Fibroblast of upper back skin (primary cell): Measurements from ENCODE around the gene CTSE.

Source experiments
- DNase-seq: peaks from one replicate; pipeline ENCODE4 v3.0.0-alpha.2; 2013

The CTSE gene

DNA sequence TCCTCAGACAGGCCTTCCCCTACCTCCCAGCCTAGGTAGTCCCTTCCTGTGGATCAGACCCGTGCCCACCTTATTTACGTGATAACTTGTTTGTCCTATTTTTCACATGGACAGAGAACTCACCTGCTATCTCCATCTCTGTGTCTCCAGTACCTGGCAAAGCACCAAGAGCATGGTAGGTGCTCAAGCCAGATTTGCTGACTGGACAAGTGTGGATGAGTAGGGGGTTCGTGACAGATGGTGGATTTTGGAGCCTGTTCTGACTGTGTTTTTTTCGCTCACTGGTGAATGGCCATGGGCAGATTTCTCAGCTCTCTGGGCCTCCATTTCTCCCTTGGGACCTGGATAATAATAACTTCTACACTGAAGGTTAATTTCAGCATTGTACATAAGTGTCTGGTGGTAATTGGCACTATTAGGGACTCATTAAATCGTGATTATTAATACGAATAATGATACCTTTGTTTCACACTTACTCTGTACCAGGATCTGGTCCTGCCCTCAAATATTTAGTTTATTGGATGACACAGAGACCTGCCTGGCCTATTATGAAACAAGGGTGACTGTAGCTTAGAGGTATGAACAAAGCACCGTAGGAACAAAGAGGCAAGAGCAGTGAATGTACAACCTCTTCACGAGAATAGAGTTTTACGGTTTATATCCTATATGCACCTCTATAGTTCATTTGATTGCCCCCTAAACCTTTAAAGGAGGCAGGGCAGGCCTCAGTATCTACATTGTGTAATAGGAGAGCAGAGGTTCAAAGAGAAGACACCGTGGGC lies 56.0 kb downstream of the CTSE start:
- DNase-seq: no peak

DNA sequence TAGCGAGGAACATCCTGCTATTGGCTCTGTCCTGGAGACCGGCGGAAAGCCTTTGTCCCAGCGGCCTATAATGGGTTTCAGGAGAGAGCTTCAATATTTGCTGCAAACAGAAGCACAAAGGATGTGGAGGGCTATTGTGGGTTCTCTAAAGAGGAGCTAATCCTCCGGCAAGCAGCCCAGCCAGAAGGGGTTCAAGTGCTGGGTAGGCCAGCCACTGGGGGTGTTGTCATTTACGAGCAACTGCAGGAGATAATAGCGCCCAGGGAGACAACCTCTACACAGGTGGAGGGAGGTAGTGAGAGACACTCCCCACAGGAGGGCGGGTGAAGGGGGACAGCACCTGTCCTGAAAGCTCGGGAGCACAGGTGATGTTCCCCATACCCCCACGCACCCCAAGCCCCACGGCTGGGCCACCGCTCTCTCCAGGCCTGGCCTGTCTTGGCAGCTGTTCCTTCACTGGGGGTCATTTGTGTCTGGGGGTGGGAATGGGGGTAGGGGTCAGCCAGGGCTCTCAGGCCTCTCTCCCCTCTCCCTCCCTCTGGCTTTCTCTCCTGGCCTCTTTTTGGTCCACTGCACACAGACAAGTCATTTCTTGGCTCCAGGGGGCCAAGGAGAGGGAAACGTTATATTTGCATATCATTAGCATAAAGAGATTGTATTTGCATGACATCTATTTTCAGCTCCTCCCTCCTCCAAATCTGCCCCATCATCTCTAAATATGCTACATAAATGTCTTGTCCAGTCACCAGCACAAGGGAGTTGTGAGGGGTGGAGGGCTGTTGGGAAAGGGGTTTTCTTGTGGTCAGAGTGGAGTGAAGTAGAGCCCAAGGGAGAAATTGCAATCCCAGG lies 58.4 kb downstream of the CTSE start:
- DNase-seq: no peak

DNA sequence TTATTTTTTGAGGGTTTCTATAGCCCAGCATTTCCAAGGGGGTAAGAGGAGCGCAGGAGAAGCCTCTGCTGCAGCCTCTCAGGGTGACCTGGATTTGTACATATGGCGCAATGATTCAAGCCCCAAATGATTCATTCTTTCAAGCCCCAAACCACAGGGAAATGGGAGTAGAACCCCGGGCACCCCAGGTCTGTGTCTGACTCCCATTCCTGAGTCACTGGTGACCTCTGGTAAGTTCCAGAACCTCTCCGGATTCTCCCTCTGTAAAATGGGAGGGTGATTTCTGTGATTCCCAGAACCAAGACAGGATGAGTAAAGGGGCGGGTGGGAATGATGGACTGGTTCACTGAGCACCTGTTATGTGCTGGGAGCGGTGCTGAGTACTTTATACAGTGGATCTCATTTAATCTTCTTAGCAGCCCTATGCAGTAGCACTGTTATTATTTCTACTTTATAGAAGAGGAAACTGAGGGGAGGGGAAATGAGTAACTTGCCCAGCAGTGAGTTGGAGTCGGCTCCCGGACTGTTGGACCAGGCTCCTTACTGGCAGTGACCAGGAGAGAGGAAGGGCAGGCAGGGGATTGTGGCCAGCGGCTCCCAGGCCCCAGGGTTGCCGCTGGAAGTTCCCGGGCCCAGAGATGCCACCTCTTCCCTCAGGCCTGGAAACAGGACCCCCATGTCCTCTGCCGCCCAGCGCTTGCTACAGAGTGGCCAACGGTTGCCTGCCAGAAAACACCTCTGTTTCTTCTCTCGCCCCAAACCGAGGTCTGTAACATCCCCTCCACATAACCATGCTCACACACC lies 60.1 kb downstream of the CTSE start:
- peak; percentile 85 for DNase-seq

DNA sequence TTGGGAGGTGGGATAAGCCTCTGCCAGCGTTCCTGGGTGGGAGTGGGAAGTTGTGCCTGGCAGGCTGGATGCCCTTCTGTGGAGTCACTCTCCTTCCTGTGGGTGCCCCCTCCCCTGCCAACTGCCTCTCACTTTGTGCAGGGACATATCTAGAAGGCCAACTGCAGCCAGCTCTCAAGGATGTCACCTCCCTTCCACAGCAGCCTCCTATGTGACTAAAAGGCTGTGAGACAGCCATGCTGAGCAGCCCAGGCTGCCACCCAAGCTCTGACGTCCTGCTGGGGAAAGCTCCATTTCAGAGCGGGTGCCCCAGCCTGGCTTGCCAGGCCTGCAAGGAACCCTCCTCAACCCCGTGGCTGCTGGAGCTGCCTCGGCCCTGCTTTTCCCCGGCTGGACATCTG lies 60.9 kb downstream of the CTSE start:
- no peak for DNase-seq

DNA sequence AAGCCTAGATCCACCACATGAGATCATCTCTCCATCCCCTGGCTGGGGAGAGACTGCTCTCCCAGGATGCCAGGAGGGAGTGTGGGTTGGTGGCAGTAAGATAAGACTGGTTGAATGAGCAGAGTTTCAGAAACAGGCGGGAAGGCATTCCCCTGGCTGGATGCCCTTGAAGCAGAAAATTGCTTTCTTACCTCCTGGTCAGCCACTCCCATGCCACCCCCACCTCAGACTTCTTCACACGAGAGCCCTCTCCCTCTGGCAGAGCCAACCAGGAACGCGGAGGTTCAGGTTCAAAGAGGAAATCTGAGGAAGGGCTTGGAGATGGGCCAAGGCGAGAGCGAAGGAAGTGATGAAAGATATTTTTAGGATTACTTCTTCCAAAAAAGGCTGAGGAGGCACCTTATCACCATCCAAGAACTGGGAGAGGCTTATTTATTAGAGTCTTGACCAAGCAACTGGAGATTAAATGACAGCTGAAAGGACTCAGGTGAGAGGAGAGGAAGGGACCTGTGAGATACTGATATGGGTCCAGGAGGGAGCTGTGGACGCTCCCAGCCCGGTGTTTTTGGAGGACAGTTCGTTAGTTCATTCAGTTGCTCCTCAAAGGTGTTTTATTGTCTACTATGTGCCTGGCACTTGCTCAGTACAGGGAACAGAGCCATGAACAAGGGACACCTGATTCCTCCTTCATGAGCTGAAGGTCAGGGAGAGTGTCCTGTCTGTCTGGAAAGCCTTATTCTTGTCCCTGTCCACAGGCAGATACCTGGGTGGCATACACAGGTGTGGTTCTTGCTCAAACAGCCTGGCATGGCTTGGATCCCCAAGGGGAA lies 61.5 kb downstream of the CTSE start:
- peak; percentile 68 for DNase-seq

DNA sequence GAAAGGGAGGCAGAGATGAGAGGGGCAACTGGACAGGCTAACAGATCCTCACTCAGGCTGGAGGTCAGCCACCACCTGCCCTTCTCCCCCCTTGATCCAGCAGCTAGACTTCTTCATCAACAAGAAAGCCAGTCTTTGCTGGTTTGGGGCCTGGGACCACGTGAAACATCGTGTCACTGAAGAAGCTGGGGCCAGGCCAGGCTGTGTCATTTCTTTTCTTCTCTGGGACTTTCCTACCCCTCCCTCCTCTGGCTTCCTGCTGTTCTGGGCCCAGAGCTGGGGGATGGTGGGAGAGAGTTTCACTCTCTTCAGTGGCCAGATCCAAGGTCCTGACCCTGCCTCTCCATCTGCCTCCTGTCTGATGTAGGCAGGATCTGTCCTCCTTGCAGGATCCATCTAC lies 62.3 kb downstream of the CTSE start:
- DNase-seq: peak; percentile 14

DNA sequence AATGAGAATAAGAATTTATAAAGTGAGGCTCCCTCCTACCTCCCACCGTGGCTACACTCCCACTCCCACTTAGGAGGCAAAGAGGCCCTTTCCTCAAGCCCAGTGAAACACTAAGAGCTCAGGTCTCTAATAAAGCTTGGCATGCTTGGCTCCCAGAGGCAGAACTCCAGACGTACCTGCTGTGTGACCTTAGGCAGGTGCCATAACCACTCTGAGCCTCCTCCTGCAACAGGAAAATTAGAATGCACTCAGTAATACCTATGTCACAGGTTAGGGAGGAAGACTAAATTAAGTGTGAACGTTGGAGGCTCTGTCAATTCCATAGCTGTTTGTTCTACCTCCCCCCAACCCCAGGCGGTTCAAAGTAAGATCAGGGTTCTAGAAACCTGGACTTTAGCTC lies 63.9 kb downstream of the CTSE start:
- no peak for DNase-seq
